Activated T-helper 2 cell treated with anti-CD3 and anti-CD28 coated beads, Interferon-gamma antibody, Interleukin-2, Interleukin-4, amounts not matched to agents 10 μg/mL and 5 μg/mL and 100 μg/mL, durations not matched to agents 14 hours and 24 hours and 36 hours (primary cell): ENCODE measurements around the gene ERBB4. TPM values are rescaled to one million over a fixed set of nuclear protein-coding genes. Genes with fewer than 3 reads are reported as not detected.

Experiments
- DNase-seq: peaks from one replicate; pipeline ENCODE4 v3.0.0; 2021; ENCODE audit warnings: low spot score
- H3K27ac Mint-ChIP-seq: one replicate; pipeline ENCODE4 v1.8.0; 2021; ENCODE audit warnings: mixed read lengths
- H3K27me3 Mint-ChIP-seq: one replicate; pipeline ENCODE4 v1.8.0; 2021; ENCODE audit warnings: low read depth, mixed read lengths
- H3K36me3 Mint-ChIP-seq: one replicate; pipeline ENCODE4 v1.8.0; 2021; ENCODE audit warnings: low read depth, mixed read lengths
- H3K4me1 Mint-ChIP-seq: one replicate; pipeline ENCODE4 v1.8.0; 2021; ENCODE audit warnings: low read depth, mixed read lengths
- H3K4me3 Mint-ChIP-seq: one replicate; pipeline ENCODE4 v1.8.0; 2021; ENCODE audit warnings: low read depth, mild to moderate bottlenecking, moderate library complexity, mixed read lengths
- H3K9me3 Mint-ChIP-seq: one replicate; pipeline ENCODE4 v1.8.0; 2021; ENCODE audit warnings: mixed read lengths
- intact Hi-C: fragments of 100-400 bp; cut with micrococcal nuclease; formaldehyde crosslinking; loops from one replicate; pipeline ENCODE4 v1.15.1; 2023
- total RNA-seq: library from RNA; stranded (reverse); gene quantifications from 2 replicates; pipeline ENCODE4 v1.2.3, GENCODE V29; 2022

ERBB4 gene
- total RNA-seq, 1 donor from 2014 or later = not detected

GRCh38 chr2:212409560-212409959 is 129.0 kb downstream of the ERBB4 start:
- no peak for DNase-seq
- no peaks in the 10 kb centered on the region for H3K4me1 Mint-ChIP-seq
- intact Hi-C loops = no loop called here

DNA sequence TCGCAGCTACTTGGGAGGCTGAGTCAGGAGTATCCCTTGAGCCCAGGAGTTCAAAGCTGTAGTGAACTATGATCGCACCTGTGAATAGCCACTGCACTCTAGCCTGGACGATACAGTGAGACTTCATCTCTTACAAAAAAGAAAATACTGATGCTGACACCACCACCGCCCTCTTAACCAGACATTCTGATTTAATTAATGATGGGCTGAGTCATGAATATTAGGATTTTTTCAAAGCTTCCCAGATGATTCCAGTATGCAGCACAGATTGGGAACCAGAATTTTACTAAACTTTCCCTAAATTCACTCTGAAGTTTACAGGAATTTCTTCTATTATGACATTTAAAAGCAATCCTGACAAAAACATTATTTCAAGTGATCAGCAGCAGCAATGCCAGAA is 130.1 kb downstream of the ERBB4 start:
- no peaks in the 10 kb centered on the region for H3K4me1 Mint-ChIP-seq
- no peaks in the 10 kb centered on the region for H3K36me3 Mint-ChIP-seq
- no peak for DNase-seq
- H3K9me3 Mint-ChIP-seq = no peaks in the 10 kb centered on the region
- no peak overlapping the region for H3K27ac Mint-ChIP-seq
- intact Hi-C loops = no loop called here
- no peak overlapping the region for H3K4me3 Mint-ChIP-seq
- no peaks in the 10 kb centered on the region for H3K27me3 Mint-ChIP-seq

More at GRCh38 chr2:212409560-212409959, 129.0 kb downstream of the ERBB4 start:
- no peaks in the 10 kb centered on the region for H3K9me3 Mint-ChIP-seq
- no peaks in the 10 kb centered on the region for H3K36me3 Mint-ChIP-seq
- no peak overlapping the region for H3K4me3 Mint-ChIP-seq
- H3K27ac Mint-ChIP-seq = no peak overlapping the region
- no peaks in the 10 kb centered on the region for H3K27me3 Mint-ChIP-seq

GRCh38 chr2:212406716-212407115 is 131.9 kb downstream of the ERBB4 start:
- intact Hi-C loops = no loop called here
- no peaks in the 10 kb centered on the region for H3K4me1 Mint-ChIP-seq
- no peaks in the 10 kb centered on the region for H3K27me3 Mint-ChIP-seq

DNA sequence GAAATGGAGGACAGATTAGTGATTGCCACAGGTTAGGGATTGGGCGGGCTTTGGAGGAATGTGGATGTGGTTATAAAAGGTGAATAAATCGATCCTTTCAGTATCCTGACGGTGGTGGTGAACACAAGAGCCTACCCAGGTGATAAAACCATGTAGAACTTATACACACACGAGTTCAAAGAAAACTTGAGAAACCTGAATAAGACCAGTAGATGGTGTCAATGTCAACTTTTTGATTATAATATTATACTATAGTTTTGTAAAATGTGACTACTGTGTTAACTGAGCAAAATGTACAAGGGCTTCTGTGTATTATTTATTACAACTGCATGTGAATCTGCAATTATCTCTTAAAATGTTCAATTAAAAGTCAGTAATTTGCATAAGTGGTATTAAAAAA is 136.3 kb downstream of the ERBB4 start:
- H3K4me3 Mint-ChIP-seq = no peak overlapping the region
- H3K9me3 Mint-ChIP-seq = no peaks in the 10 kb centered on the region
- no peak for DNase-seq
- H3K27me3 Mint-ChIP-seq = no peaks in the 10 kb centered on the region
- H3K36me3 Mint-ChIP-seq = no peaks in the 10 kb centered on the region
- no peaks in the 10 kb centered on the region for H3K4me1 Mint-ChIP-seq
- H3K27ac Mint-ChIP-seq = no peak overlapping the region
- intact Hi-C loops = no loop called here

More at GRCh38 chr2:212406716-212407115, 131.9 kb downstream of the ERBB4 start:
- no peak for DNase-seq
- H3K9me3 Mint-ChIP-seq = no peaks in the 10 kb centered on the region
- H3K27ac Mint-ChIP-seq = no peak overlapping the region
- no peak overlapping the region for H3K4me3 Mint-ChIP-seq
- H3K36me3 Mint-ChIP-seq = no peaks in the 10 kb centered on the region

GRCh38 chr2:212398316-212398715 is 140.3 kb downstream of the ERBB4 start:
- no peaks in the 10 kb centered on the region for H3K4me1 Mint-ChIP-seq
- no peak overlapping the region for H3K27ac Mint-ChIP-seq
- DNase-seq = no peak
- no peaks in the 10 kb centered on the region for H3K27me3 Mint-ChIP-seq
- no peak overlapping the region for H3K4me3 Mint-ChIP-seq
- intact Hi-C loops = no loop called here
- no peaks in the 10 kb centered on the region for H3K36me3 Mint-ChIP-seq
- H3K9me3 Mint-ChIP-seq = no peaks in the 10 kb centered on the region

GRCh38 chr2:212392544-212392943 is 146.1 kb downstream of the ERBB4 start:
- Mint-ChIP-seq H3K27ac (no peak overlapping the region), H3K9me3 (no peaks in the 10 kb centered on the region), H3K27me3 (no peaks in the 10 kb centered on the region), H3K4me1 (no peaks in the 10 kb centered on the region), H3K4me3 (no peak overlapping the region), H3K36me3 (no peaks in the 10 kb centered on the region)
- no peak for DNase-seq
- intact Hi-C loops = no loop called here

- H3K4me3 Mint-ChIP-seq = no peak overlapping the region
- H3K36me3 Mint-ChIP-seq = no peaks in the 10 kb centered on the region
- H3K27ac Mint-ChIP-seq = no peak overlapping the region
- intact Hi-C loops = no loop called here
- no peak for DNase-seq
- H3K4me1 Mint-ChIP-seq = no peaks in the 10 kb centered on the region
- no peaks in the 10 kb centered on the region for H3K9me3 Mint-ChIP-seq
- H3K27me3 Mint-ChIP-seq = no peaks in the 10 kb centered on the region
Measured at GRCh38 chr2:212392043-212392442, 146.6 kb downstream of the ERBB4 start.

DNA sequence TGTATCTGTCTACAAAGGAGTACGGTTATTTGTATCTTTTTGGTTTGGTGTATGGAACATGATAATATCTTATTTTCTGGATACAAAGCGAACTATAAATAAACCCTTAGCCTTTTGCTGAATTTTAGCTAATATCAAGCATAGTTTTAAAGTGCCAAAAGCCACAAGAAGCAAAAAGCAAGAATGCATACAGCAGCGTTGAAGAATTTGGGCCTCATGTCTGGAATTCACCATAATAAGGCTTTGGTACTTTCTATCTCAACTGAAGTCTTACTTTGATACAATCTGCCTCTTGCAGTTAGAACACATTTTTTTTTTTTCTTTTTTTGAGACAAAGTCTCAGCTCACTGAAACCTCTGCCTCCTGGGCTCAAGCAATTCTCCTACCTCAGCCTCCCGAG is 151.5 kb downstream of the ERBB4 start:
- intact Hi-C loops = no loop called here
- Mint-ChIP-seq H3K36me3 (no peaks in the 10 kb centered on the region), H3K27ac (no peak overlapping the region), H3K9me3 (no peaks in the 10 kb centered on the region), H3K27me3 (no peaks in the 10 kb centered on the region), H3K4me1 (no peaks in the 10 kb centered on the region), H3K4me3 (no peak overlapping the region)
- no peak for DNase-seq

- intact Hi-C loops = no loop called here
- H3K4me1 Mint-ChIP-seq = no peaks in the 10 kb centered on the region
- no peaks in the 10 kb centered on the region for H3K36me3 Mint-ChIP-seq
- DNase-seq = no peak
- H3K9me3 Mint-ChIP-seq = no peaks in the 10 kb centered on the region
- H3K27me3 Mint-ChIP-seq = no peaks in the 10 kb centered on the region
- H3K4me3 Mint-ChIP-seq = no peak overlapping the region
- H3K27ac Mint-ChIP-seq = no peak overlapping the region
Measured at GRCh38 chr2:212385241-212385640, 153.4 kb downstream of the ERBB4 start.

GRCh38 chr2:212384027-212384426 is 154.6 kb downstream of the ERBB4 start:
- Mint-ChIP-seq H3K4me1 (no peaks in the 10 kb centered on the region), H3K9me3 (no peaks in the 10 kb centered on the region), H3K4me3 (no peak overlapping the region), H3K27ac (no peak overlapping the region), H3K27me3 (no peaks in the 10 kb centered on the region), H3K36me3 (no peaks in the 10 kb centered on the region)
- no peak for DNase-seq
- intact Hi-C loops = no loop called here

- Mint-ChIP-seq H3K4me3 (no peak overlapping the region), H3K36me3 (no peaks in the 10 kb centered on the region), H3K9me3 (no peaks in the 10 kb centered on the region), H3K27ac (no peak overlapping the region), H3K27me3 (no peaks in the 10 kb centered on the region), H3K4me1 (no peaks in the 10 kb centered on the region)
- intact Hi-C loops = no loop called here
- no peak for DNase-seq
Measured at GRCh38 chr2:212381428-212382102, 157.0 kb downstream of the ERBB4 start.

DNA sequence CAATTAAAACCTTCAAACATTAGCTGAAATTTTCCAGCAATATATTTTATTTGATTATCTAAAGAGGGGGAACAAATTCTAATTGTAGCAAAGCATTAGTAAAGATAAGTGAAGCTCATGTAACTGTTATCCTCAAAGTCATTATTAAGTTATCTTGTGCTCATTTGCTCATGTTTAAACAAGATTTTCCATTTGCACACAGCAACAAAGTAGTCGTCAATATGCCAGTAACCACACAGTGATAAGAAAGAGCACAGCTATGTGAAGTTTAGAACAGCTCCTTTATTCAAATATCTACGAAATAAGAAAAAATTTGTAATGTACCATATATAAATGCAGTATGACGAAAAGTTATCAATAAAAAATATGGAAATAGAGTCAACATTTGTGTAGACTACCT is 159.5 kb downstream of the ERBB4 start:
- H3K27me3 Mint-ChIP-seq = no peaks in the 10 kb centered on the region
- no peak overlapping the region for H3K4me3 Mint-ChIP-seq
- intact Hi-C loops = no loop called here
- H3K27ac Mint-ChIP-seq = no peak overlapping the region
- no peaks in the 10 kb centered on the region for H3K9me3 Mint-ChIP-seq
- no peaks in the 10 kb centered on the region for H3K36me3 Mint-ChIP-seq
- no peak for DNase-seq
- no peaks in the 10 kb centered on the region for H3K4me1 Mint-ChIP-seq

DNA sequence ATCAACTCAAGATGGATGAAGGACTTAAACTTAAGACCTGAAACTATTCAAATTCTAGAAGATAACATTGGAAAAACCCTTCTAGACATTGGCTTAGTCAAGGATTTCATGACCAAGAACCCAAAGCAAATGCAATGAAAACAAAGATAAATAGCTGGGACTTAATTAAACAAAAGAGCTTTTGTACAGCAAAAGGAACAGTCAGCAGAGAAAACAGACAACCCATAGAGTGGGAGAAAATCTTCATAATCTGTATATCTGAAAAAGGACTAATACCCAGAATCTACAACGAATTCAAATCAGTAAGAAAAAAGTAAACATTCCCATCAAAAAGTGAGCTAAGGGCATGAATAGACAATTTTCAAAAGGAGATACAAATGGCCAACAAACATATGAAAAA is 171.2 kb downstream of the ERBB4 start:
- H3K27ac Mint-ChIP-seq = no peak overlapping the region
- intact Hi-C loops = no loop called here
- no peaks in the 10 kb centered on the region for H3K27me3 Mint-ChIP-seq
- no peak for DNase-seq
- H3K9me3 Mint-ChIP-seq = peaks cover 4% of the 10 kb centered on the region
- H3K36me3 Mint-ChIP-seq = no peaks in the 10 kb centered on the region
- H3K4me1 Mint-ChIP-seq = no peaks in the 10 kb centered on the region
- no peak overlapping the region for H3K4me3 Mint-ChIP-seq
